Epithelial cell of esophagus (primary cell): ENCODE measurements around the gene LMX1B.

Experiments
- DNase-seq: peaks from one replicate; pipeline ENCODE4 v3.0.0; 2010; ENCODE audit warnings: low read depth
- H3K4me3 ChIP-seq: 2 replicates; pipeline ENCODE4 v1.5.1; 2011; ENCODE audit warnings: mild to moderate bottlenecking, low read length, control low read depth
- TF ChIP-seq, protein P1 (sequence below): IDR thresholded peaks from 2 replicates; pipeline ENCODE4 v1.5.1; 2011; ENCODE audit warnings: low read depth, mild to moderate bottlenecking, low read length, control low read depth, inconsistent platforms; ENCODE audit not compliant: insufficient read depth; ENCODE audit errors: missing control alignments

LMX1B gene

DNA sequence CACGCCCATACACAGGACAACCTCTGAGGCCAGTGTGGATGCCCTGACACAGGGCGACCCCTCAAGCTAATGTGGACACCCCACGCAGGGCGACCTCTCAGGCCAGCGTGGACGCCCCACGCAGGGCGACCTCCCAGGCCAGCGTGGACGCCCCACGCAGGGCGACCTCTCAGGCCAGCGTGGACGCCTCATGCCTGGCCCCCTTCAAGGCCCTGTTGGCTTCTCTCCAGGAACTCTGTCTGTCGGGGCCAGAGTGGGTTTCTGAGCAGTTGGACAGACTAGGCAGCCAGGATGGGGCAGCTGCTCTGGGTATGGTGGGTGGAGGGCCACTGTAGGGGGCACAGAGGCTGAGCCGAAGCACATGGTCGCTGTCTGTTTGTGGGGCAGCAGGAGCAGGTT is 47.4 kb downstream of the LMX1B start:
- TF ChIP-seq, protein P1, sequence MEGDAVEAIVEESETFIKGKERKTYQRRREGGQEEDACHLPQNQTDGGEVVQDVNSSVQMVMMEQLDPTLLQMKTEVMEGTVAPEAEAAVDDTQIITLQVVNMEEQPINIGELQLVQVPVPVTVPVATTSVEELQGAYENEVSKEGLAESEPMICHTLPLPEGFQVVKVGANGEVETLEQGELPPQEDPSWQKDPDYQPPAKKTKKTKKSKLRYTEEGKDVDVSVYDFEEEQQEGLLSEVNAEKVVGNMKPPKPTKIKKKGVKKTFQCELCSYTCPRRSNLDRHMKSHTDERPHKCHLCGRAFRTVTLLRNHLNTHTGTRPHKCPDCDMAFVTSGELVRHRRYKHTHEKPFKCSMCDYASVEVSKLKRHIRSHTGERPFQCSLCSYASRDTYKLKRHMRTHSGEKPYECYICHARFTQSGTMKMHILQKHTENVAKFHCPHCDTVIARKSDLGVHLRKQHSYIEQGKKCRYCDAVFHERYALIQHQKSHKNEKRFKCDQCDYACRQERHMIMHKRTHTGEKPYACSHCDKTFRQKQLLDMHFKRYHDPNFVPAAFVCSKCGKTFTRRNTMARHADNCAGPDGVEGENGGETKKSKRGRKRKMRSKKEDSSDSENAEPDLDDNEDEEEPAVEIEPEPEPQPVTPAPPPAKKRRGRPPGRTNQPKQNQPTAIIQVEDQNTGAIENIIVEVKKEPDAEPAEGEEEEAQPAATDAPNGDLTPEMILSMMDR, result no peak
- no peak for DNase-seq
- no peak overlapping the region for H3K4me3 ChIP-seq

DNA sequence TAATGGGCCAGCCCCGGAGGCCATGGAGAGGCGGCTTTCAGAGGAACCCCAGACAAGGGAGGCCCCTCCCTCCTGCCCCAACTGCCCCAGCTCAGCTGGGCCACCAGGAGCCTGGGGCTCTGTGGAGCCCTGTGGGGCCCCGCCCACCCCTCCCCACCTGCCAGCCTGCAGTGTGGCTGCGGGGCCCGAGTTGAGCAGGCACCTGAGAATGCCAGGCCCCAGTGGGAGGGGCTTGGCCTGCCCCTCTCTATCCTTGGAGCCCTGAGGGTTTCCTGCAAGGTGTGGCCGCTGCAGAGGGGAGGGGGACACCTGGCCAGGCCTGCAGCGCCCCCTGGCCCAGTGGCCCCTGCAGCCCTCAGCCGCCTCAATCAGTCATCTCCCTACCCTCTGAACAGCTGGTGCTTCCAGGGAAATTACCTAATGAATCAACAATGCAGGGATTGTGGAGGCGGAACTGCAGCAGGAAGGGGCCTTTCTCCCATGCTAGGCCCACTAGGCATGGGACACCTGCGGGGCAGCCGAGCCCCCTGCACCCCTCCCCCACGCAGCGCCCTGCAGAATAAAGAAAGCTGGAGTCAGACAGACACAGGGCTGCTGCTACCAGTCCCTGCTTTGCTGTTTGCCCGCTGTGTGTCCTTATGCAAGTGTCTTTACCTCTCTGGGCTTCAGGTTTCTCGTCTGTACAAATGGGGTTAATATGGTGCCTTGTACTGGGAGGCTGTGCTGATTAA is 48.0 kb downstream of the LMX1B start:
- TF ChIP-seq, protein P1, result no peak
- peak; percentile 80 for DNase-seq
- no peak overlapping the region for H3K4me3 ChIP-seq

DNA sequence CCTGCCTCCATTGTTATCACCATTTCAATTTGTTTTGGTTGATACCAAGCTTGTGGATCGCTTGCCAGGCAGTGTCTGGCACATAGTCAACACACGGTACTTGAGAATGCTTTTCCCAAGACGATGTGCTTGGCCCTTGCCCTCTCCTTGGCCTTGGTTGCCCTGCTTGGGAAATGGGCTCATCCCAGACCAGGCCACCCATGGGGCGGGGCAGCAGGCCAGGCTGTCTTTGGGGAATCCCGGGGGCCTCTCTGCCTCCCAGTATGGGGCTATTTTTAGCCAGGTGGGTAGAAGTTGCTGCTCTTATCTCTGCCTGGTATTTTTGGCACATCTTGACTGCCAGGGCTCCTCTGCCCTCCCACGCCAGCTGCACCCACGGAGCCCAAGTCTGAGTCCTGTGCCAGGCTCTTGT is 49.9 kb downstream of the LMX1B start:
- DNase-seq, result no peak
- no peak overlapping the region for H3K4me3 ChIP-seq
- TF ChIP-seq, protein P1, result no peak

DNA sequence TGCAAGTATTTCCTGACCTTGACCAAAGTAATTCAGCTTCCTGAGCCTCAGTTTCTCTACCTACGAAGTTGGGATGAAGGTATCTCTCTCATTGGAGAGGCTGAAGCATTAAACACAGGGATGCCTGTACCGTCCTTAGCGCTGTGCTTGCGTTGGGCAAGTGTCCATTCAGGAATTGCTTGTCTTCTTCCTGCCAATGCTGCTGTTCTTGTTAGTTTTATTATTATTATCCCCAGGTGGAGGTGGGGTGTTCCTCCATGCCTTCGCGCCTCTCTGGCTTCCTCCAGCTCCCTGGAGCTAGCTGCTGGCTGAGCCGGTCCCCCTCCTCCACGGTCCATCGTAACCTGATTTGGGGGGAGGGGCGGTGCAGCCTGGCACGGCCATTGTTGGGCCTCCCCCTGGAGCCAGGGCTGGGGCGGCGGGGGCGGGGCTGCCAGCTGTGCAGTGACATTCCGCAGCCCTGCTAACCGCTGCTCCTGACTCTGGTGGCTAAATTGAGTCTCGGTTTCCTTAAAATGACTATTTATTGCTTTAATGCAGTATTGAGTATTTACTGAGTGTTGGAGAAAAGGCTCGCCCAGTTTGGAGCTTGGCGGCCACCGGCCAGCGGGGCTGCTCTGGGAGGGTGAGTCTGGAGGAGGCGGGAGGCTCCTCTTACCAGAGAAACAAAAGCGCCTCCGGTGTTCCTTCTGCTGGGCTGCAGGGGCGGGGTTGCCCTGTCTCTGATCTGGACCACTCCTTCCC is 51.3 kb downstream of the LMX1B start:
- TF ChIP-seq, protein P1, result no peak
- DNase-seq, result no peak
- H3K4me3 ChIP-seq, result no peak overlapping the region

DNA sequence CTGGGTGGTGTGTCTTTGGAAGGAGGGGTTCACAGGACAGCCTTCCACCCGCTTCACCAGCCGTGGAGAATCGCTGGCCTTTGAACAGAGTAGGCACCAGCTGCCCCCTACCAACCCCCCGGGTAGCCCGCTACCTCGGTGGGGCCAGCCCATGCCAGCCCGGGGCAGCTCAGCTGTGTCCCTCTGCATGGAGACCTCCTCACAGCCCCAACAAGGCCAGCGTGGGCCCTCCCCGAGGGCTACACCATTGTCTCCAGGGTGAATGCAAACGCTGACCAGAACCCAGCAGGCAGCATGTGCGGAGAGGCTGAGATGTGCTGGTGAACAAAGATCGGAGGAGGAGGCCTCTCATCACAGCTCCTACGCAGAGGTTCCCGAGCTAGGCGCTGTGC is 51.9 kb downstream of the LMX1B start:
- no peak overlapping the region for H3K4me3 ChIP-seq
- TF ChIP-seq, protein P1, result no peak
- no peak for DNase-seq

DNA sequence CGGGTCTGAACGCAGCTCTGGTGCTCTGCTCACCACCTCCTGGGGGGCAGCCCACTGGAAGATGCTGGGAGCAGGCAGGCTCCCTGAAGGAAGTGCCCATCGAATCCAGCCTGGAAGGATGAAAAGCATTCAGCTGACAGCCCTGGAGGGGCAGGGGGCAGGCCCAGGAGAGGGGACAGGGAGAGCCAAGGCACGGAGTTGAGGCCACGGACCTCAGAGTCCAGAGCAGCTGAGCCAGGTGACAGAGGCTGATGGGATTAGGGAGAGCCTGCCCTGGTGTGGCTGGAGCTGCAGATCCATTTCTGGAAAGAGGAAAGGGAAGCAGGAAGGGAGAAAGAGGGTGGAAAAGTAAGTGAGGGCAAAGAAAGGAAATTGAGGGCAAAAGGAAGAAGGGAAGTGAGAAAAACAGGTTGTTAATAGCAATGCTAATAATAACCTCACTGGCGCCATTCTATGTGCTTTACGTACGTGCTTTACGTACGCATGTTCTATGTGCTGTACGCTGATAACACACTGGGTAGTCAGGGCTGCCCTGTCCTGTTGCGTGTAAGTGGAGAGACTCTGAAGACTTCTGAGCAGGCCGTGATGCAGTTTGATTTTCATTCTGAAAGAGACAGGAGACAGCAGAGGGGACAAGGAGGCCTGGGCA is 52.6 kb downstream of the LMX1B start:
- no peak for DNase-seq
- TF ChIP-seq, protein P1, result no peak
- no peak overlapping the region for H3K4me3 ChIP-seq
